DND-41 (cell line): ENCODE results near the gene STRA8.

Experiments
- EZH2 ChIP-seq: IDR thresholded peaks from 3 replicates; pipeline ENCODE4 v1.6.1; 2012; ENCODE audit warnings: borderline replicate concordance, low read depth, mild to moderate bottlenecking, moderate library complexity, low read length, inconsistent platforms; ENCODE audit not compliant: severe bottlenecking
- TF ChIP-seq, protein P1 (sequence below): IDR thresholded peaks from 2 replicates; pipeline ENCODE4 v1.5.1; 2012; ENCODE audit warnings: borderline replicate concordance, low read length, moderate library complexity, mild to moderate bottlenecking; ENCODE audit not compliant: poor library complexity, severe bottlenecking; ENCODE audit errors: extremely low read depth

DNA sequence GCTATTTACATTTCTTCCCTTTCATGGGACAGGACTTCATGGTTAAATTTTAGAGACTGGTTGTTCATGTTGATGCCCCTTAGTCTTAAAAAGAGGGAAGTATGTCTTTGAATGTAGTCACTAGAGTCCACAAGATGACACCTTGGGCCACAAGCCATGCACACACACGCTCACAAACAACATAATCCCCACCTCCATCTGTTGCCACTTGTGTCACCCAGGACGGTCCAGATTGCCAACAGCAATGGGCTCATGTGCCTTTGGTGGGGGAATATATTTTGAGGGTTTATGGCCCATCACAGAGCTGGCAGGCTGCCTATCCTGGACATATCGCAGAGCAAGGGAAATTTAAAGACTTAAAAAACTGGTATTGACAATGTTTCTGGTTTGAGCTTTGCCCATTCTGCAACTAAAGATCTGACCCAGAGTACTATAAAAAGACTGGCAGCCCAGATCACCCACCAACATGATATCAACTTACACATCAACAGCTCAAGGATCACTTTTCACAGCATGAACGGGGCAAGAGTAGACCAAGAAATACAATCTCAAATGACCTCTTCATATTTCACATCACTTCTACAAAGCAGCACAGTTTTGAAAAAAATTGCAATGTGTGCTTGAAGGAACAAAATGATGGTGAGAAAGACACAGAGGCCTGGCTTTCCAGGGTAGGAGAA lies 50.5 kb downstream of the STRA8 start:
- TF ChIP-seq, protein P1, sequence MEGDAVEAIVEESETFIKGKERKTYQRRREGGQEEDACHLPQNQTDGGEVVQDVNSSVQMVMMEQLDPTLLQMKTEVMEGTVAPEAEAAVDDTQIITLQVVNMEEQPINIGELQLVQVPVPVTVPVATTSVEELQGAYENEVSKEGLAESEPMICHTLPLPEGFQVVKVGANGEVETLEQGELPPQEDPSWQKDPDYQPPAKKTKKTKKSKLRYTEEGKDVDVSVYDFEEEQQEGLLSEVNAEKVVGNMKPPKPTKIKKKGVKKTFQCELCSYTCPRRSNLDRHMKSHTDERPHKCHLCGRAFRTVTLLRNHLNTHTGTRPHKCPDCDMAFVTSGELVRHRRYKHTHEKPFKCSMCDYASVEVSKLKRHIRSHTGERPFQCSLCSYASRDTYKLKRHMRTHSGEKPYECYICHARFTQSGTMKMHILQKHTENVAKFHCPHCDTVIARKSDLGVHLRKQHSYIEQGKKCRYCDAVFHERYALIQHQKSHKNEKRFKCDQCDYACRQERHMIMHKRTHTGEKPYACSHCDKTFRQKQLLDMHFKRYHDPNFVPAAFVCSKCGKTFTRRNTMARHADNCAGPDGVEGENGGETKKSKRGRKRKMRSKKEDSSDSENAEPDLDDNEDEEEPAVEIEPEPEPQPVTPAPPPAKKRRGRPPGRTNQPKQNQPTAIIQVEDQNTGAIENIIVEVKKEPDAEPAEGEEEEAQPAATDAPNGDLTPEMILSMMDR = no peak
- no peak for TF ChIP-seq EZH2
